ENCODE measurements around the gene ATG9A.

DNA sequence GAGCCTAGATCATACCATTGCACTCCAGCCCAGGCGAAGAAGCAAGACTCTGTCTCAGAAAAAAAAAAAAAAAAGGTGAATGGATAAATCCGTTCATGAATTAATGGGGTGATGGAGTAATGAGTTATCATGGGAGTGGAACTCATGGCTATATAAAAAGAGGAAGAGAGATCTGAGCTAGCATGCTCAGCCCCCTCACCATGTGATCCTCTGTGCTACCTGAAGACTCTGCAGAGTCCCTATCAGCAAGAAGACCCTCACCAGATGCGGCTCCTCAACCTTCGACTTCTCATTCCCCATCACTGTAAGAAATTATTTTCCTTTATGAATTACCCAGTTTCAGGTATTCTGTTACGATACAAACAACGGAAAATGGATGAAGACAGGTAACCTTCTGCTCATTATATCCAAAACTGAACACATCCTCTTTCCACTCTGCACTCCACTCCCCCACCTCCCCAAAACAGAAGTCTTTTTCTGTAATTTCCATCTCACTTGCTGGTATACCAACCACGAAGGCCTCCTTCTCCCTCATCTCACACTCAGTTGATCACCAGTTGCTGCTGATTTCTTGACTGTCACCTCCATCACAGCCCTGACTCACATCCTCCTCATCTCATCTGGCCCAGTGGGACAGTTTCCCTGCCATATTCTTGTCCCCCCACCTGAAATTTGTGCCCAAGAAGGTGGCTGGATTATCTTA, 42.5 kb downstream of the ATG9A start:
- TF ChIP-seq POLR2AphosphoS5 (IDR thresholded peaks at IDR 0.05; ENCODE audit: borderline replicate concordance, low read depth, low read length) (no peak), EZH2 (IDR thresholded peaks at IDR 0.05) (no peak)

Data from SK-N-MC (cell line).